GM23248 (cell line): ENCODE data around the gene SRC.

ENCODE experiments used
- EZH2 ChIP-seq: fragments of 200-600 bp; sonication (generic); IDR thresholded peaks from 2 replicates; pipeline ENCODE4 v1.6.1; 2018; ENCODE audit warnings: antibody characterized with exemption, mild to moderate bottlenecking; ENCODE audit not compliant: insufficient read depth, poor library complexity, severe bottlenecking
- EZH2phosphoT487 ChIP-seq: fragments of 200-600 bp; sonication (generic); IDR thresholded peaks from 2 replicates; pipeline ENCODE4 v1.6.1; 2018; ENCODE audit warnings: antibody characterized with exemption, moderate library complexity, mild to moderate bottlenecking, low read depth; ENCODE audit not compliant: insufficient read depth

DNA sequence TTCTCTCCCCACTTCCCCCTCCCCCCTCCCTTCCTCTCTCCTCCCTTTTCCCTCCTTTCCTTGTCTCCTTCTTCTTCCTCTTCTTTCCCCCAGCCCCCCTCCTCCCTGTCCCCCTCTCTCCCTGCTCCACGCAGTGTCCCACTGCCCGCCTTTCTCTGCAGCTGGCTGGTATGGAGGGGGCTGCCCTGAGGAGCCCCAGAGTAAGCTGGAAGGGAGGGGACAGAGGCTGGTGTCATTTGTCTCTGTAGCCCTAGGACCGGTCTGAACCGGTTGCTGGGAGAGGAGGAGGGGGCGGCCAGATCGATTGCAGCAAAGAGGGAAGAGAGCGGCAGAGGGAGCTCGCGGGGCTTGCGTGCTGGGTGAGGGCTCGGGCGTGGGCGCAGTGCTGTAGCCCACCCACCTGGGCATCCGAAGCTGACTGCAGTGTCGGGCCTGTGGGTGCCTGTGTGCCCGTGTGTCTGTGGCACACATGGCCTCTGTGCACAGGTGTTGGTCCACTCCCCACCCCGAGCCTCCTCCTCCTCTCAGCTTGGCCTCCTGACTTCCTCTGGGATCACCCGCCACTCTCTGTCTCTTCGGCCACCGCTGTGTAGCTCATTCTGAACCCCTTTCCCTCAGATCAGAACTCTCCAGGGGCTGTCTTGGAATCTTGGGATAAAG, 50.6 kb downstream of the SRC start:
- TF ChIP-seq EZH2 (no peak), EZH2phosphoT487 (no peak)
